IMR-90 (cell line): ENCODE measurements around the gene NPY1R. TPM values are rescaled to one million over a fixed set of nuclear protein-coding genes. Genes with fewer than 3 reads are reported as not detected.

ENCODE experiments used
- ATAC-seq: fragments of 200-7000 bp; cut with Tn5 transposase; 2 replicates; pipeline ENCODE4 v1.9.1; 2020; ENCODE audit warnings: low read depth, mild to moderate bottlenecking, moderate library complexity
- BruUV-seq: library from RNA; stranded (reverse); fragments of 400-500 nt; replicated peaks from 2 replicates; lab custom pipeline; 2021; lab: Mats Ljungman, UMichigan
- CTCF ChIA-PET: fragments of 300-600 bp; formaldehyde crosslinking; extraction: SDS; loops from one replicate; lab custom pipeline; 2021; ENCODE audit warnings: antibody characterized with exemption; lab: Yijun Ruan, JAX
- POLR2A ChIA-PET: fragments of 300-600 bp; sonication (Branson Sonifier 250); formaldehyde crosslinking; loops from one replicate; lab custom pipeline; 2022; ENCODE audit warnings: antibody characterized with exemption; ENCODE audit not compliant: unreplicated experiment; lab: Charles Lee
- DNase-seq: peaks from one replicate; pipeline ENCODE4 v3.0.0; 2013
- H2AFZ ChIP-seq: replicated peaks from 2 replicates; pipeline ENCODE3; 2013; ENCODE audit warnings: low read length, mild to moderate bottlenecking; ENCODE audit not compliant: poor library complexity
- H2AK5ac ChIP-seq: 2 replicates; pipeline ENCODE4 v1.6.1; 2013; ENCODE audit warnings: low read depth, low read length, inconsistent platforms
- H2AK9ac ChIP-seq: replicated peaks from 2 replicates; pipeline ENCODE3; 2013; ENCODE audit warnings: mild to moderate bottlenecking, low read depth, low read length, moderate library complexity; ENCODE audit not compliant: poor library complexity
- H2BK120ac ChIP-seq: 2 replicates; pipeline ENCODE4 v1.6.1; 2013; ENCODE audit warnings: low read depth, low read length, inconsistent platforms
- H2BK15ac ChIP-seq: 3 replicates; pipeline ENCODE4 v1.6.1; 2013; ENCODE audit warnings: low read depth, low read length, inconsistent platforms
- H2BK20ac ChIP-seq: 2 replicates; pipeline ENCODE4 v1.6.1; 2013; ENCODE audit warnings: low read depth, mild to moderate bottlenecking, inconsistent platforms, low read length, moderate library complexity
- H2BK5ac ChIP-seq: 2 replicates; pipeline ENCODE4 v1.6.1; 2013; ENCODE audit warnings: mild to moderate bottlenecking, low read depth, low read length, inconsistent platforms; ENCODE audit not compliant: poor library complexity, severe bottlenecking
- H3K14ac ChIP-seq: replicated peaks from 2 replicates; pipeline ENCODE4 v1.6.1; 2013; ENCODE audit warnings: low read depth, low read length, inconsistent platforms
- H3K18ac ChIP-seq: 2 replicates; pipeline ENCODE4 v1.6.1; 2013; ENCODE audit warnings: low read depth, low read length, control low read depth
- H3K23ac ChIP-seq: 2 replicates; pipeline ENCODE4 v1.6.1; 2013; ENCODE audit warnings: low read depth, low read length, inconsistent platforms
- H3K27ac ChIP-seq: 2 replicates; pipeline ENCODE4 v1.5.1; 2013; ENCODE audit warnings: mild to moderate bottlenecking, control low read depth, low read length; ENCODE audit not compliant: insufficient read depth
- H3K27me3 ChIP-seq: 2 replicates; pipeline ENCODE4 v1.6.1; 2013; ENCODE audit warnings: low read length; ENCODE audit not compliant: control insufficient read depth, insufficient read depth
- H3K36me3 ChIP-seq: 2 replicates; pipeline ENCODE4 v1.6.1; 2013; ENCODE audit warnings: low read length, mixed read lengths; ENCODE audit not compliant: control insufficient read depth, insufficient read depth
- H3K4ac ChIP-seq: 2 replicates; pipeline ENCODE4 v1.6.1; 2013; ENCODE audit warnings: low read depth, low read length, inconsistent platforms
- H3K4me1 ChIP-seq: 2 replicates; pipeline ENCODE4 v1.6.1; 2013; ENCODE audit warnings: low read length, mixed read lengths; ENCODE audit not compliant: control insufficient read depth, insufficient read depth
- H3K4me2 ChIP-seq: 2 replicates; pipeline ENCODE4 v1.6.1; 2013; ENCODE audit warnings: low read depth, mild to moderate bottlenecking, control low read depth, low read length, moderate library complexity
- H3K4me3 ChIP-seq: 2 replicates; pipeline ENCODE4 v1.5.1; 2013; ENCODE audit warnings: low read depth, mild to moderate bottlenecking, control low read depth, low read length, moderate library complexity; ENCODE audit not compliant: insufficient read depth
- H3K56ac ChIP-seq: 2 replicates; pipeline ENCODE4 v1.6.1; 2013; ENCODE audit warnings: low read length, inconsistent platforms; ENCODE audit not compliant: insufficient read depth; ENCODE audit errors: extremely low read depth
- H3K79me1 ChIP-seq, 2 experiments: 2 replicates each; pipeline ENCODE4 v1.6.1; 2013; ENCODE audit warnings: low read length in 2 of 2, inconsistent platforms in 1 of 2, low read depth in 1 of 2
- H3K9ac ChIP-seq: 2 replicates; pipeline ENCODE4 v1.6.1; 2013; ENCODE audit warnings: low read depth, low read length, control low read depth
- H3K9me1 ChIP-seq: 2 replicates; pipeline ENCODE4 v1.6.1; 2013; ENCODE audit warnings: low read length, inconsistent platforms; ENCODE audit not compliant: insufficient read depth
- H3K9me3 ChIP-seq: 2 replicates; pipeline ENCODE4 v1.6.1; 2013; ENCODE audit warnings: low read length; ENCODE audit not compliant: control insufficient read depth, insufficient read depth
- H4K20me1 ChIP-seq: 2 replicates; pipeline ENCODE4 v1.6.1; 2013; ENCODE audit warnings: low read length, inconsistent platforms; ENCODE audit not compliant: insufficient read depth
- H4K5ac ChIP-seq: 2 replicates; pipeline ENCODE4 v1.6.1; 2013; ENCODE audit warnings: mild to moderate bottlenecking, low read depth, low read length, control low read depth
- H4K8ac ChIP-seq, 2 experiments: 2 replicates each; pipeline ENCODE4 v1.6.1; 2013; ENCODE audit warnings: low read depth in 2 of 2, low read length in 2 of 2, control low read depth in 1 of 2, inconsistent platforms in 1 of 2
- H4K91ac ChIP-seq: 2 replicates; pipeline ENCODE4 v1.6.1; 2013; ENCODE audit warnings: low read depth, low read length, inconsistent platforms; ENCODE audit not compliant: insufficient read depth
- BHLHE40 ChIP-seq: fragments of 150-350 bp; IDR thresholded peaks from 2 replicates; pipeline ENCODE4 v1.6.1; 2016; ENCODE audit warnings: mild to moderate bottlenecking, low read depth, low read length
- MAZ ChIP-seq: IDR thresholded peaks from 2 replicates; pipeline ENCODE4 v1.6.1; 2012; ENCODE audit warnings: low read depth, mild to moderate bottlenecking, low read length, improper control_type of control experiment, moderate library complexity, borderline replicate concordance
- NFE2L2 ChIP-seq: fragments of 150-350 bp; IDR thresholded peaks from 2 replicates; pipeline ENCODE4 v1.6.1; 2016; ENCODE audit warnings: low read depth, mild to moderate bottlenecking, low read length
- RCOR1 ChIP-seq: IDR thresholded peaks from 2 replicates; pipeline ENCODE4 v1.6.1; 2012; ENCODE audit warnings: mild to moderate bottlenecking, low read length, improper control_type of control experiment; ENCODE audit not compliant: insufficient replicate concordance
- SMC3 ChIP-seq: fragments of 150-350 bp; IDR thresholded peaks from 2 replicates; pipeline ENCODE4 v1.6.1; 2016; ENCODE audit warnings: low read depth, mild to moderate bottlenecking, antibody characterized with exemption, low read length, moderate library complexity
- dilution Hi-C: fragments of 300-500 bp; cut with HindIII; formaldehyde crosslinking; loops from one replicate; pipeline ENCODE4 v1.14.3; 2018; ENCODE audit warnings: low sequenced_read_pairs; ENCODE audit not compliant: unreplicated experiment
- in situ Hi-C: fragments of 300-500 bp; cut with MboI; formaldehyde crosslinking; loops from 3 replicates; pipeline ENCODE4 v1.14.3; 2019; ENCODE audit warnings: low sequenced_read_pairs, inconsistent platforms, mixed read lengths
- intact Hi-C: fragments of 100-400 bp; cut with micrococcal nuclease; formaldehyde crosslinking; loops from 2 replicates; pipeline ENCODE4 v1.10.0; 2022
- polyA plus RNA-seq, 3 experiments: library from polyadenylated mRNA; depleted of rRNA; stranded (reverse); fragments of >200 nt; gene quantifications; 2 replicates each; pipeline ENCODE4 v1.2.3, GENCODE V29; 2012; ENCODE audit warnings: low replicate concordance in 1 of 3
- total RNA-seq: library from RNA; depleted of rRNA; stranded (reverse); fragments of >200 nt; gene quantifications from 2 replicates; pipeline ENCODE4 v1.2.3, GENCODE V29; 2012
- TF ChIP-seq, protein P1 (sequence below): conservative IDR thresholded peaks from 2 replicates; pipeline ENCODE4 v1.5.1; 2012; ENCODE audit warnings: mild to moderate bottlenecking, low read depth, low read length, improper control_type of control experiment

Gene NPY1R
- total and polyA plus RNA-seq, 2 of the 4 experiments (the other 2 are of a cell fraction): under 0.01 TPM; not detected in 1

DNA sequence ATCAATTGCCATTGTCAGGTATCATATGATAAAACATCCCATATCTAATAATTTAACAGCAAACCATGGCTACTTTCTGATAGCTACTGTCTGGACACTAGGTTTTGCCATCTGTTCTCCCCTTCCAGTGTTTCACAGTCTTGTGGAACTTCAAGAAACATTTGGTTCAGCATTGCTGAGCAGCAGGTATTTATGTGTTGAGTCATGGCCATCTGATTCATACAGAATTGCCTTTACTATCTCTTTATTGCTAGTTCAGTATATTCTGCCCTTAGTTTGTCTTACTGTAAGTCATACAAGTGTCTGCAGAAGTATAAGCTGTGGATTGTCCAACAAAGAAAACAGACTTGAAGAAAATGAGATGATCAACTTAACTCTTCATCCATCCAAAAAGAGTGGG is 18.3 kb upstream of the NPY1R start:
- H2AFZ ChIP-seq: no peak overlapping the region
- DNase-seq: no peak
- H3K14ac ChIP-seq: no peak overlapping the region
- no peak overlapping the region for H3K4me2 ChIP-seq
- H3K23ac ChIP-seq: no peak overlapping the region
- no peak overlapping the region for H2BK20ac ChIP-seq
- H3K9me3 ChIP-seq: no peaks in the 10 kb centered on the region
- H3K9me1 ChIP-seq: no peaks in the 10 kb centered on the region
- H3K18ac ChIP-seq: no peak overlapping the region
- no peak overlapping the region for H3K56ac ChIP-seq
- dilution Hi-C loops: no loop called here
- no peak overlapping the region for H3K9ac ChIP-seq
- no peaks in the 10 kb centered on the region for H4K20me1 ChIP-seq
- H3K27me3 ChIP-seq: no peaks in the 10 kb centered on the region
- no peak overlapping the region for H2AK5ac ChIP-seq
- H4K91ac ChIP-seq: no peak overlapping the region
- H3K36me3 ChIP-seq: no peaks in the 10 kb centered on the region
- H2BK120ac ChIP-seq: no peak overlapping the region
- H4K8ac ChIP-seq: no peak overlapping the region
- no peaks in the 10 kb centered on the region for H3K79me1 ChIP-seq
- no peak overlapping the region for H3K4me3 ChIP-seq
- in situ Hi-C loops: no loop called here
- no peak overlapping the region for H4K5ac ChIP-seq
- no peak overlapping the region for H2BK15ac ChIP-seq
- no peak for ATAC-seq
- BruUV-seq: no TSS peak
- H3K27ac ChIP-seq: no peak overlapping the region
- H3K4ac ChIP-seq: no peak overlapping the region
- no peaks in the 10 kb centered on the region for H3K4me1 ChIP-seq
- TF ChIP-seq BHLHE40 (no peak), RCOR1 (no peak), MAZ (no peak), SMC3 (no peak), NFE2L2 (no peak)
- TF ChIP-seq, protein P1, sequence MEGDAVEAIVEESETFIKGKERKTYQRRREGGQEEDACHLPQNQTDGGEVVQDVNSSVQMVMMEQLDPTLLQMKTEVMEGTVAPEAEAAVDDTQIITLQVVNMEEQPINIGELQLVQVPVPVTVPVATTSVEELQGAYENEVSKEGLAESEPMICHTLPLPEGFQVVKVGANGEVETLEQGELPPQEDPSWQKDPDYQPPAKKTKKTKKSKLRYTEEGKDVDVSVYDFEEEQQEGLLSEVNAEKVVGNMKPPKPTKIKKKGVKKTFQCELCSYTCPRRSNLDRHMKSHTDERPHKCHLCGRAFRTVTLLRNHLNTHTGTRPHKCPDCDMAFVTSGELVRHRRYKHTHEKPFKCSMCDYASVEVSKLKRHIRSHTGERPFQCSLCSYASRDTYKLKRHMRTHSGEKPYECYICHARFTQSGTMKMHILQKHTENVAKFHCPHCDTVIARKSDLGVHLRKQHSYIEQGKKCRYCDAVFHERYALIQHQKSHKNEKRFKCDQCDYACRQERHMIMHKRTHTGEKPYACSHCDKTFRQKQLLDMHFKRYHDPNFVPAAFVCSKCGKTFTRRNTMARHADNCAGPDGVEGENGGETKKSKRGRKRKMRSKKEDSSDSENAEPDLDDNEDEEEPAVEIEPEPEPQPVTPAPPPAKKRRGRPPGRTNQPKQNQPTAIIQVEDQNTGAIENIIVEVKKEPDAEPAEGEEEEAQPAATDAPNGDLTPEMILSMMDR: no peak
- H2BK5ac ChIP-seq: no peak overlapping the region
- intact Hi-C loops: no loop called here
- no peak overlapping the region for H2AK9ac ChIP-seq
- ChIA-PET POLR2A (no interaction called here), CTCF (no interaction called here)
